GM12872 (cell line): ENCODE results near the gene RD3L.

Experiments
- CTCF ChIP-seq: IDR thresholded peaks from 3 replicates; pipeline ENCODE4 v1.5.1; 2011; ENCODE audit warnings: low read depth, mild to moderate bottlenecking, low read length, moderate library complexity; ENCODE audit not compliant: insufficient read depth

RD3L gene

GRCh38 chr14:103943673-103944072 is 1.3 kb upstream of the RD3L start:
- no peak for TF ChIP-seq CTCF

GRCh38 chr14:103941462-103941861 is 867 bp downstream of the RD3L start:
- no peak for TF ChIP-seq CTCF

GRCh38 chr14:103935102-103935501 is 7.2 kb downstream of the RD3L start:
- TF ChIP-seq CTCF: no peak

- TF ChIP-seq CTCF: no peak
Observed at GRCh38 chr14:103932791-103933490, 9.4 kb downstream of the RD3L start.

- no peak for TF ChIP-seq CTCF
Observed at GRCh38 chr14:103931422-103931821, 10.9 kb downstream of the RD3L start.

GRCh38 chr14:103930051-103930604 is 12.2 kb downstream of the RD3L start:
- TF ChIP-seq CTCF: no peak

GRCh38 chr14:103928011-103928890 is 14.1 kb downstream of the RD3L start, which contains the start of gene TDRD9:
Gene TDRD9, plus strand, starts transcription at chr14:103928456. Its CDS starts 54 bp downstream, at chr14:103928510.
- TF ChIP-seq CTCF: no peak
